GM21528 (cell line): ENCODE measurements around the gene SATB1.
"Not testable (repeated sequence)": the region's sequence is repeated elsewhere in the genome, so short reads cannot be mapped to it uniquely, and the experiment has no call there.

ENCODE experiments used
- ATAC-seq: cut with Tn5 transposase; IDR thresholded peaks from one replicate; pipeline ENCODE4 v1.9.1; 2021; ENCODE audit warnings: mild to moderate bottlenecking, moderate library complexity; ENCODE audit not compliant: unreplicated experiment, low FRiP score

The SATB1 gene

GRCh38 chr3:18424729-18425640 lies at the start of gene SATB1:
Gene SATB1, minus strand, starts transcription at chr3:18425339. Its CDS starts 4,372 bp downstream, at chr3:18420967.
- ATAC-seq = peak; percentile 62

- ATAC-seq = no peak
Observed at GRCh38 chr3:18474202-18474601, 49.1 kb upstream of the SATB1 start.

- no peak for ATAC-seq
Observed at GRCh38 chr3:18469775-18470174, 44.6 kb upstream of the SATB1 start.

DNA sequence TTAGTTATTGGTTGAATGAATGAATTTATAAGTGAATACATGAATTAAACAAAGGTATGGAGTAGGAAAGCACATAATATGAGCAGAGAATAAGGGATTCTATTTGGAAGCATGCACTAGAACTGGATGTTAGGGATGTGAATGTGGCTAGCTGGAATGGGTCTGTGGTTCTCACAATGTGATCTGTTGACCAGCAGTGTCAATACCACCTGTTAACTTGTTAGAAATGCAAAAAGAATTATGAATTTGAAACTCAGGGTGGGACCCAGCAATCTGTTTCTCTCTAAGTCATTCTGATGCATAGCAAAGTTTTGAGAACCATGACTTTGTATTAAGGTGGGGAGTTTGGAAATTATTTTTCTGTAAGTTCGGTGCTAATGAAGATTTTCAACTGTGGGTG lies 41.0 kb upstream of the SATB1 start:
- ATAC-seq = no peak

GRCh38 chr3:18454766-18455165 lies 29.6 kb upstream of the SATB1 start:
- ATAC-seq = no peak

GRCh38 chr3:18449618-18450017 lies 24.5 kb upstream of the SATB1 start:
- ATAC-seq = not testable (repeated sequence)

DNA sequence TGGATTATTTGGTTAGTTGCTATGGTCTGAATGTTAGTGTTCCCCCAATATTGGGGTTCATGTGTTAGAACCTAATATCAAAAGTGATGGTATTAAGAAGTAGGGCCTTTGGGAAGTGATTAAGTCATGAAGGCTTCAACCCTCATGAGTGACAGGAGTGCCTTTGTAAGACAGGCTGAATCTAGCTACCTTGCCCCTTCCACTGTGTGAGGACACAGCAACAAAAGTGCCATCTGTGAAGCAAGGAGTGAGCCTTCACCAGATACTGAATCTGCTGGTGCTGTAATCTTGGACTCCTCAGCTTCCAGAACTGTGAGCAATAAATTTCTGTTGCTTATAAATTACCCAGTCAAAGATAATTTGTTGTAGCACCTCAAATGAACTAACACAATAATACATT lies 22.6 kb upstream of the SATB1 start:
- ATAC-seq = no peak

- ATAC-seq = no peak
Observed at GRCh38 chr3:18446149-18446825, 21.1 kb upstream of the SATB1 start.

- peak; percentile 31 for ATAC-seq
Observed at GRCh38 chr3:18445401-18446148, 20.4 kb upstream of the SATB1 start.

DNA sequence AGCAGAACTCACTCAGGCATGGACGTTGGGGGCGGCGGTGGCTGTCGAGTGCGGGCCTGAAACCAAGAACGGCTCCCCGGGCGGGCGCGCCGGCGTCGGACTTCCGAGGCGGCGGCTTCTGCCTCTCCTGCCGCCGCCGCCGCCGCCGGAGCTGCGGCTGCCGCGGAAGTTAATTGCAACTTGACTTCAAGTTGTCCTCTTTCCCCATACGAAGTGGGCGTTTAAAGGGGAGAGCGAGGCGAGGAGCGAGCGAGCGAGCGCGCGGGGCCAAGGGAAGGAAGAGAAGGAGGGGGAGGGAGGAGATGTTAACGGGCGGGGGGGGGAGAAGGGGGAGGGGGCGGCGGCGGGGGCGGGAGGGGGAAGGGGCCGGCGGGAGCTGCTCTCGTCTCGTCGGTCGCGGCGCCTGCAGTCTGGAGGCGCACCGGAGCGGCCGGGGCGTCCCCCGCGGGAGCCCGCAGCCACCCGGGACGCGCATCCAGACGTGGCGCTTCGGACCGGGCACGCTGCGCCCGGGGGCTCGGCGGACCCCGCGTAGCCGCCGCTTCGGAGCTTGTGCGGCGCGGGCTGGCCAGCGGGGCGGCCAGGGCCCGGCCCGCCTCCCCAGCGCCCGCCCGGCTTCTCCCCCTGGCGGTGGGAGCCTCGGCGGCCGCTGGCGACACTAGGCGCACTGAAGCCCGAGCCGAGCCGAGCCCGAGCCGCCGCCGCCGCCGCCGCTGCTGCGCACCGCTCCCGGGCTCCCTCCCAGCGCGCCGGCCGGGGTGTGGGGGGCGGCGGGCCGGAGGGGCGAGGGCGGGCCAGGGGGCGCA lies 19.7 kb upstream of the SATB1 start:
- peak; percentile 85 for ATAC-seq

DNA sequence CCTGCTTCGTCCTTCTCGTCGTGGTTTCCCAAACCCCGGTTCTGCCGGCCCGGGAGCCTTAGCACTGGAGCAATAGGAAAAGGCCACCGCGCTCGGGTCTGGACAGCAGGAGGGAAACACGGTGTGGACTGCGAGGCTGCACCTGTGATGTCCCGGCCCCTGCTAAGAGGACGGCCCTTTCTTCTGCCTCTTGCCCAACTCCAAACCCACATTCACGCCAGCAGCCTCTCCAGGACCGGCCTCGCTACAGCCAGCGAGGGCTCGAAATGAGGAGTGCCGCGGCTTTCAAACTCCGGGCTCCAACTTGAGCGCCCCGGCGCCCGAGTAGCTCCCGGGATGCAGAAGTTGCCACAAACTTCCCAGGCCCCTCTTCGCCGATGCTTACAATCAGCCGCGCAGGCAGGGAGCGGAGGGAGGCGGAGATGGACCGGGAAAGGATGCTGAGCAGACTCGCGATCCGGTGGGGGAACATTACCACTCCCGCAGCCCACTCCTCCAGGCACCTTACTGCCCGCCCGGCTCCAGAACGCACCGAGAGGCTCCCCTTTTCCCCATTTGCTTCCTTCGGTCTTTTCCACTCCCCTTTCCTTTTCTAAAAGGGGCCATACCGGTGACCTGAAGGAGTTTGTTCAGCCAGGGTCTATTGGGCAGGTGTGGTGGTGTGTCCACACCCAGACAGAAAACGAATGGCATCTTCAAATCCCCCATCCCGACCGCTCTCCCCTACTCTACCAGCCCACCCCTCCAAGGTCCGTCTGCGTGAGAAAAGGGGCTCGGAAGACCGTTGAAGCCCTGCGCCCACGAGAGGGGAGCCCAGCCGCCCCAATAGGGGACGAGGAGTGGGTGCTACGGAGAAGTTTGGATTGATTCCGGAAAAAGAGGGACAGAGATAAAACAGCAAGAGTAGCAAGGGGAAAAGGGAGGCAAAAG lies 18.8 kb upstream of the SATB1 start:
- no peak for ATAC-seq

GRCh38 chr3:18442756-18443664 lies 17.9 kb upstream of the SATB1 start:
- ATAC-seq = no peak

DNA sequence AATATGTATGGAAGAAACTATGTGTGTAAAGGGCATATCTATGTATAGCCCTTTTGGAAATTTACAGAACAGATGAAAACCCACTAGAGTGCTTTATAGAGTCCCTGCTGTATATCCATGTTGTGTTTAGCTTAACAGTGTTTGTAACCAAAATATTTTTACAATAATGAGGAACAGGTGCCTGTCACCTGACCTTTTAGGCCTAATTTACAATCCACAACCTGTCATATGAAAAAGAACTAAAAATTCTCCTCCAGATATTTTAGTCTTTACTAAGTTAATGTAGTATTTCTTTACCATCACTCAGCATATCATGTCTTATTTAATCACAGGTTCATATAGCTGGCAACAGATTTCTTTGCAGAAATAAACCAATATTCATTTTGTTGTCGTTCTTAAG lies 16.4 kb upstream of the SATB1 start:
- no peak for ATAC-seq

GRCh38 chr3:18440066-18440722 lies 15.1 kb upstream of the SATB1 start:
- no peak for ATAC-seq

DNA sequence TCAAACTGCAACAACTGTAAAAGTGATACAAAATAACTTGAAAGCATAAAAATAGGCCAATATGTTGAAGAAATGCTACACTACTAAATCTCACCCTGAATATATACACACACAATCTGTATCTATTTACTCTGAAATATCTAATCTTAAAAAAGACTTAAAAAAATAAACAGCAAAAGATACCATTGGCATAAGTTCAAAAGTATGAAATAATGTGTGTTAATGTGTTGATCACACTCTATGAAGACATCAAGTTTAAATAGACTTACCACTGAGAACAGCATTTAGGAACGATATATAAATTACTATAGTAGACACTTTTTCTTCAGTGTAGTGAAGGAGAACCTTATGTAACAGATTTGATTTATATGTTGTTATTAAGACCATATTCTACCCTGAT lies 14.1 kb upstream of the SATB1 start:
- ATAC-seq = no peak

DNA sequence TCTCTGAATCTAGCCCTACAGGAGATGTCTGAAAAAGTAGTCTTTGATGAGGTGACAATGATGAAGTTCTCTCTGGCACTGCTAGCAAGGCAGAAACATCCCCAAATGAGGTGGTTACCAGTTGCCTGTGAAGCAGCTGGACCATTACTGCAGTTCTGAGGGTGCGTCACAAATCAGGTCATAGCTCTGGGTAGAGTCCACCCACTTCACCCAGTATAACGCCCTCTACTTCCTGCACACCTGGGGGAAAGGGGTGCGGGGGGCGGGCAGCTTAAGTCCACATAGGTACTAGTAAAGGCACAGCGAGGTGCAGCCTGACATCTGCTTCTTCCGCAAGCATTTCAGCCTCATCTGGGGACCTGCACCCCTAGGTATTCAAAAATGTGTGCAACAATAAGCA lies 13.4 kb upstream of the SATB1 start:
- no peak for ATAC-seq

DNA sequence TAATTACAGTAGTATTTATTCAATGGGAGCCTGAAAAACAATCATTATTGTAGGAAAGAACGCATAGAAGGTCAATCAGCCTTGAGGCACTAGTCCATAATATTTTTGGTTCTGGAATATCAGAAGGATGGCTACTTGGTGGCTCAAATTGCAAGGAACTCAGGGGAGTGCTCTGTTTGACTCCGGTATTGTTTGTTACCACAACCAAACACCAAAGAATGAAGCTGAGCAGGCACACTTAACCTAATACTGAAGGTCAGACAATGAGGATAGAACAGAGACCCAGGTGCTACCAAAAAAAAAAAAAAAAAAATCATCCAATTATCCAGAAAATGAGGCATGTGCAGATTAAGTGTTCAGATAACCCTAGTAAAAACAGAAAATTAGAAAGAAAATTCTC lies 11.1 kb upstream of the SATB1 start:
- no peak for ATAC-seq

- ATAC-seq = no peak
Observed at GRCh38 chr3:18434711-18435110, 9.6 kb upstream of the SATB1 start.
